ENCODE data around the gene ATRIP.

DNA sequence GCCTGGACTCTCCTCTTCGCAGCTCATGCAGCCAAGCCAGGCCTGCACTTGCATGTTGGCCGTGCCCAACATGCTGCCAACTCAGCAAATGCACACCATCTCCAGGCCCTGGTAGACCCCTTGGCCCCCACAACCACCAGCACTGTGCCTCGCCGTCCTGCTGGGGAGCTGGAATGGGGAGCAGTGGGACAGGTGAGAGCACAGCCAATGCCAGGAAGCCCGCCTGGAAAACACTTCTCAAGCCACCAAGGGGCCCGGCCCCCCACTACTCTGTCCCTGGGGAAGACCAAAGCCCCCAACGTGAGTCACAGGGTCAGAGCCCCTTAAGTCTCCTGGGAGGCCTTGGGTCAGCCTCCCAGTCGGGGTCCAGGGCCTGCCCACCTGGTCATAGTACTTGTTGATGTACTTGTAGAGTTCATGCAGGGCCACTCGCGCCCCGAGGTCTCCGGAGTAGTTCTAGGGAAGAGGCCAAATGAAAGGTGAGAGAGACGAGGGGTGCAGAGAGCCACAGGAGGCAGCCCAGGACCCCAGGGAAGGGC lies 41.1 kb upstream of the ATRIP start:
- TF ChIP-seq, protein P1, sequence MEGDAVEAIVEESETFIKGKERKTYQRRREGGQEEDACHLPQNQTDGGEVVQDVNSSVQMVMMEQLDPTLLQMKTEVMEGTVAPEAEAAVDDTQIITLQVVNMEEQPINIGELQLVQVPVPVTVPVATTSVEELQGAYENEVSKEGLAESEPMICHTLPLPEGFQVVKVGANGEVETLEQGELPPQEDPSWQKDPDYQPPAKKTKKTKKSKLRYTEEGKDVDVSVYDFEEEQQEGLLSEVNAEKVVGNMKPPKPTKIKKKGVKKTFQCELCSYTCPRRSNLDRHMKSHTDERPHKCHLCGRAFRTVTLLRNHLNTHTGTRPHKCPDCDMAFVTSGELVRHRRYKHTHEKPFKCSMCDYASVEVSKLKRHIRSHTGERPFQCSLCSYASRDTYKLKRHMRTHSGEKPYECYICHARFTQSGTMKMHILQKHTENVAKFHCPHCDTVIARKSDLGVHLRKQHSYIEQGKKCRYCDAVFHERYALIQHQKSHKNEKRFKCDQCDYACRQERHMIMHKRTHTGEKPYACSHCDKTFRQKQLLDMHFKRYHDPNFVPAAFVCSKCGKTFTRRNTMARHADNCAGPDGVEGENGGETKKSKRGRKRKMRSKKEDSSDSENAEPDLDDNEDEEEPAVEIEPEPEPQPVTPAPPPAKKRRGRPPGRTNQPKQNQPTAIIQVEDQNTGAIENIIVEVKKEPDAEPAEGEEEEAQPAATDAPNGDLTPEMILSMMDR (IDR thresholded peaks at IDR 0.05; ENCODE audit: borderline replicate concordance, extremely low read depth, low read length, poor library complexity, severe bottlenecking) = no peak
- TF ChIP-seq EZH2 (IDR thresholded peaks at IDR 0.05; ENCODE audit: borderline replicate concordance, low read depth, low read length, severe bottlenecking) = no peak

All from DND-41 (cell line).